ENCODE data around the gene GABRA6.
"Not testable (repeated sequence)": the region's sequence is repeated elsewhere in the genome, so short reads cannot be mapped to it uniquely, and the experiment has no call there.

Gene GABRA6

DNA sequence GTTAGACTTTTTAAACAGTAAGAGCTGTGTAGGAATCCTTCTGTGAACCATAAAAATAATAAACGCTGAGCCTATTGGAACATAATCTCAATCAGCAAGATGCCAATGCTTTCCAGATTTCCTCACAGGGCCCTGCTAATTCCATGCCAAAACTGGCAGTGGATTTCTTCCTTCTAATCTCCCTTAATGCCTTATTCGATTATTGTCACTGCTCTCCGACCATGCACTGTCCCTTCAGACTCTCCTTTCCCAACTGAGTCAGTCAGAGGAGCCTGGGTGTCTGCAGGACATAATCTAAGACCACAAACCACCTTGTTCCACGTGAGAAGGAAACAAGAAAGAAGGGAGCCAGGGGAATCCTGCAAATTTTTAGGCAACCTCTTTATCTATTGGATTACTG, at the start of gene GABRA6:
Gene GABRA6 (plus strand): TSS at position 261 of the 400 bp plus-strand sequence. CDS start 269 bp downstream, outside the sequence.
- DNase-seq = no peak

DNA sequence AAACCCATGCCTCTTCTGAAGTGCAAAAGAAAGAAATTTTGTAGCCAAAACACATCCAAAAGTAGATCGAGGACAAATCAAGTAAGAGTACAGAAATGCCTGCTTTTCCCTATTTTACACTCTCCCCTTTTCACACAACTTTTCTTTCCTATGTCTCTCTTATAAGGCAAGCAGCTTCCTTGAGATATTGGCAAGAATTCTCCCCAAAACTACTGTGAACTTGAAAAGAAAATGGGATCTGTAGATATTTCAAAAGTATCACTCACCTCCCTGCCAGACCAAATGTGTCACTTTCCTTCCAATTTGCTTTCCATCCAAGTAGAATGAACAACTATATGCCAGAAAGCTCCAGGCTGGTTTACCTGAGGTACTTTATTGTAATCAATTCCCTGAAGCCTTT, 47.9 kb upstream of the GABRA6 start:
- DNase-seq = no peak

DNA sequence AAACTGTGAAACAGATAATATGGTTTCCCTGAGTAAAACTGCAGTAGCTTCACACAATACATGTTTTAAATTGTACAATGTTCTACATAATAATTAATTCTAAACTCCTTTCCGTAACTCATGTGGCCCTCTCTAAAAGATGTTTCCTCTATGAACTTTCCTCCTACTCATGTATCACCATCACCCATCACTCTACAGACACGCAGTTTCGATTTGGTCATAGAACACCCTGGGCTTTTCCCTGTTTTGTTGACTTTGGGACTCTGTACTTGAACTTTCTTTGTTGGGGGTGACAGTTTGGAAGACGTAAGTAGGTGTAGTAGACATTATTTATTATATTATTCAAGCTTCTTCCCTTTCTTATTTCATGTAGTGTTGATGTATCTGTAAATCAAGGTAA, 44.1 kb upstream of the GABRA6 start:
- no peak for DNase-seq

DNA sequence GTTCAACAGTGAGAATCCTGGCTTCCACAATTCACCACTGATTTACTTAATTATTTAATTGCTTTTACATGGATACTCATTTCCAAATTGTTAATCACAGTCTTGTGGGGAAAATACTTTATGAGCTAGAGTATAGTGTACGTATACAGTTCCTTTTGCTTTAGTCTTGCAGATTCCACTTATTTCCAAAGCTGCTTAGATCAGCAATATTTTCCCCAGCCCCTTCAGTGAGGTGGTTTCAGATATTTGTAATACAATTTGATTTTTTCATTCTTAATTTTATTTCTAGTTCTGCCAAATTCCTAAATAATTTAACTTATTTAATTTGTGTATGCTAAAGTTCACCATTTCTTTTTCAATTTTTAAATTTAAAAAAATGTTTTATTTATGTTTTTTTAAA, 40.3 kb upstream of the GABRA6 start:
- DNase-seq = no peak

DNA sequence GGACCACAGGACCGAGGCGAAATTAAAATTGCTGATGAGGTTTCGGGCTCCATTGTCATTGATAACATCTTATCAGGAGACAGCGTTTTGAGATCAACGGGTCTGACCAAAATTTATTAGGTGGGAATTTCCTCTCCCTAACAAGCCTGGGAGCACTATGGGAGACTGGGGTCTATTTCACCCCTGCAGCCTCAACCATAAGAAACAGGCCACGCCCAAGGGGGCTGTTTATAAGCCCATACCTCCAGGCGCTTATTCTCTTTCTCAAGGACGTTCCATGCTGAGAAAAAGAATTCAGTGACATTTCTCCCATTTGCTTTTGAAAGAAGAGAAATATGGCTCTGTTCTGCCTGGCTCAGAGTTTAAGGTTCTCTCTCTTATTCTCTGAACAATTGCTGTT, 33.6 kb upstream of the GABRA6 start:
- not testable (repeated sequence) for DNase-seq

DNA sequence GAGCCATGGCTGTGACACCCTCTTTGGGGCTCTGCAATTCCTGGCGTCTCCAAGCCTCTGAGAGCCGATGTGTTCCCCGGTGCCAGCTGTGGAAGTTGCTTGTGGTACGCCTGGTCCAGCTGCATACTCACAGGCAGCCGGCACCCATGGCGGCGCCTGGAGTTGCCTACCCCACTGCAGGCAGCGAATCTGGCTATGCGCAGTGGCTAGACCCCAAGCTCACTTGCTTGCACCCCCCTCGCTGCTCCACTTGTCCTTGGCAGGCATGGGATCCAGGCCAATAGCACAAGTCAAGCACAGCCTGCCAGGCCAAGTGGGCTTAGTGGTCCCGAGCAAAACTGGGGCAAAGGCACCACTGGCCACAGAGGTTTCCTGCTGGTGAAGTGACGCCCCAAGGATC, 24.7 kb upstream of the GABRA6 start:
- no peak for DNase-seq

DNA sequence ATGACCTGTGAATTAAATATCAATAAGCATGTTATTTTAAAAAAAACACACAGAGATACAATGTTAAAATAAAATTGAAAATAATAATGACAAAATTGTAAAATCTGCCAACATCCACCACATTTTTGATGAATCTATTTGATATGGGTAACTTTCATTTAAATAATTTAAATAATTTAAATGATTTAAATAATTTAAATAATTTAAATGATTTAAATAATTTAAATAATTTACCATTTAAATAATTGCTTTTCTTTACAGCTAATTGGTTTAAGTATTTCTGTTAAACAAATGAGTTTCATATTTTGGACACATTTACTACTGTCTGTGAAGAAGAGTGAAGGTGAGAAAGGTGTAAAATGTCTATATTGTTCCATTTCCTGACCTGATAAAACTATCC, 22.1 kb upstream of the GABRA6 start:
- no peak for DNase-seq

DNA sequence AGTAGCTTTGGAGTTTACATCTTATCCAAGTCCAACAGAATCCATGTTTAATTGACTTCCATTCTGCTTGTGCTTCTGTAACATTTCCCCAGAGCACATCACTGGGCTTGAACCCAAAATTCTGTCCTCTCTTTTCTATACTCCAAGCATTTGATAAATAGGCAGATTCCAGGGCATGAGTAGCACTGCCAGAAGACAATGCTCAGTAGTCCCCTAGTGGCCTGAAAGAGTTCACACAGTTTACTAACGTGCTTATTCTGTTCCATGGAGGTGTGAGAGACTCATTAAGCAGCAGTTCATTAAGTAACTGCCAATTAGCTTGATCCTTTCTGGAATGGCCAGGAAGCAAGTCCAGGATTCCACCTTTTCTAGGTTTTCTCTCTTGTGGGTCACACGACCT, 9.4 kb upstream of the GABRA6 start:
- DNase-seq = no peak

DNA sequence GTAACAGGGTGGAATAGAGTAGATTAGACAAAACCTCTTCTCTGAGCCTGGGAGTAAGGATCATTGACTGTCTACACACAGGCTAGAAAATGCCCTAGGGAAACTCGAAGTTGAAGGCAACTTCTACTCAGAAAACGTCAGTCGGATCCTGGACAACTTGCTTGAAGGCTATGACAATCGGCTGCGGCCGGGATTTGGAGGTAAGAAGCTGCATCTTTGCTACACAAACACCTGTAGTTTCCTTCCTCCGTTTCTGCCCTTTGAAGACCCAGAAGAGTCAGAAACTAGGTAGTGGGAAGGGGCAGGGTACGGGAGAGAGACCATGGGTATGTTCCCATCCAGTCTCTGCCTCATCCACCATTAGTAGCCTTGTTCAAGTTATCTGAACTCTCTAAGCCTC, 628 bp downstream of the GABRA6 start:
- no peak for DNase-seq

DNA sequence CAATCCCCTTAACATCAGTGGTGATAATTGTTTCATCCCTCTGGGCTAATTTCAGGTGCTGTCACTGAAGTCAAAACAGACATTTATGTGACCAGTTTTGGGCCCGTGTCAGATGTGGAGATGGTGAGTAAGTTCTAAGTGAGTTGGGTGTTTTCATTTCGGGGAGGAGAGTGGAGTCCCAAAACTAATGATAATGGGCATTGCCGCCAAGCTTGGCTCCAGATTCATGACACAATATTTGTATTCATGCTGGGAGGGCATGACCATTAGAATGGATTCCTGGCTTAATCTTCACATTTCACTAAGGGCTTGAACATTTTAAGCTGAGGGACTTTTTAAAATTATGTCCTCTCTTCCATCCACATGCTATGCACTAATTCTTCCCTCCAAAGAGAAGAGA, 1.4 kb downstream of the GABRA6 start:
- DNase-seq = no peak

DNA sequence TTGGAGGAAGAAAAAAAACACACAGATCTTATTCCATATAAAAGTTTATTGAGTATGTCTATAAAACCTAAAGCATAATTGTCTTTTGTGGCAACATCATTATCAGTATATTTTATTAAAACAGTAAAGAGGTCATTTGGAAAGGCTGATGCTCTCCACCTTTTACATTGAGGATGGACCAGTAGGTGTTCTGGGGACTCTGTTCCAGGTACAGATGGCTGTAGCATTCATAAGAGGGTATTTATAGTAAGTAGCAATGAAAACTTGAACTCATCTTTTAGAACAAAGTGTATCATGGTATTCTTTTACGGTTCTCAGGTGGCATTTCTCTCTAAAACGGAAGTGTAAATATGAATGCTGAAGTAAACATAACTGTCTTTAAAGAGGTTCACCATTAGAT, 1.8 kb downstream of the GABRA6 start:
- DNase-seq = no peak

DNA sequence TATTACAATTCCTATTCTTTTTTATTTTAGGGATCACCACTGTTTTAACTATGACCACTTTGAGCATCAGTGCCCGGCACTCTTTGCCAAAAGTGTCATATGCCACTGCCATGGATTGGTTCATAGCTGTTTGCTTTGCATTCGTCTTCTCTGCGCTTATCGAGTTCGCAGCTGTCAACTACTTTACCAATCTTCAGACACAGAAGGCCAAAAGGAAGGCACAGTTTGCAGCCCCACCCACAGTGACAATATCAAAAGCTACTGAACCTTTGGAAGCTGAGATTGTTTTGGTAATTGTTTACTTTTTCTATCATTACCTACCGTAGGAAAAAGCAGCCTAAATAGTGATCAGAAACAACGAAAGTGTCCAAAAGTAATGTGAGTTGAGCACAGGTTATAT, 6.4 kb downstream of the GABRA6 start:
- no peak for DNase-seq

DNA sequence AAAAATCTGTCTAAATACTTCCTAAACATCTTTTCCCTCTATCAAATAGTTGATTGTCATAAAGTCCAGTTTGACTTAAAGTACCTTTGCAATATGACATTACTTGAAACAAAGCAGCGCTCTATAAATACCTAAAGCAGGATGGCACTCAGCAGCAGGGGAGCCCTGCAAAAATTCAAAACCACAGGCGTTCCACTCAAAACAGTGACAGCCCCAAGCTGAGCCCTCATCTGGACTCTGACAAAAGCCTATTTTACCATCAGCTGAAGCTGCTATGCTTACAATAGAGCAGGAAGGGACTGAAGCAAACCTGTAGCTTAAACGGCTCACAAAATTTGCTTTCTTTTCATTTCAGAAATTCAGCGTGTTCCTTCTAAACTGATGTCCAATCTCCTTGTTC, 11.5 kb downstream of the GABRA6 start:
- no peak for DNase-seq

DNA sequence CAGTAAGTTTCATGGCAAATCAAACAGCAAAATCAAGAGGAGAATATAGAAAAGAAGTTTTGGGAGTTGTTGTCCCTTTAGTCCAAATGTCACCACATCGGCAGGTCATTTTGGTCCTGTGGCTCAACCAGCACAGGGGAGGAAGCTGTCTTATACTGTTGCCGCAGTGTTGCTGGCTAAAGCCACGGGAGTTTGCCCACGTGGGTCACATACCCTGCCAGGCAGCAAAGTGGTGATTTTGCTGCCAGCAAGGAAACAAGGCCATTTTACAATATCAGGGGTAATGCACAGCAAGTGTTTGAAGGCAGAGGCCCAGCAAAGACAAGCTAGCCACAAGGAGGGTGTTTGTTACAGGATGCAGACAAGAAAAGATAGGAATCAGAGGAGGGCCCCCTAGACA, 14.5 kb downstream of the GABRA6 start:
- no peak for DNase-seq

DNA sequence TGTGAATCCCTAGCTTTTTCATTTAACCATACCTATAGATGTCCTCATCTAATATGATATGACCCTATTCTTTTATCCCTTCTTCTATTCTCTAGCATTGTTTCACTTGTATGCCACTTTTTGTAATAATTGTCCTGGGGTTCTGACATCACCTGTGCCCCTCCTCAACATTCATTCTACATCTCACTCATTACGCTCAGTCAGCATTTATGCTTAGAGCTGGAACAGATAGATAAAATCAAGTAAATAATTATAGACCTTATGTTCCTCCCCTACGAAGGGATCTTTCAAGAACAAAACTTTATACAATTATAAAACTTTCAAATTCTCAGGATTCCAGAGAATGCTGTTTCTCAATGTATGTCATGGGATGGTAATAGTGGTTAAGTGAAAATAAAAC, 18.0 kb downstream of the GABRA6 start:
- DNase-seq = no peak

DNA sequence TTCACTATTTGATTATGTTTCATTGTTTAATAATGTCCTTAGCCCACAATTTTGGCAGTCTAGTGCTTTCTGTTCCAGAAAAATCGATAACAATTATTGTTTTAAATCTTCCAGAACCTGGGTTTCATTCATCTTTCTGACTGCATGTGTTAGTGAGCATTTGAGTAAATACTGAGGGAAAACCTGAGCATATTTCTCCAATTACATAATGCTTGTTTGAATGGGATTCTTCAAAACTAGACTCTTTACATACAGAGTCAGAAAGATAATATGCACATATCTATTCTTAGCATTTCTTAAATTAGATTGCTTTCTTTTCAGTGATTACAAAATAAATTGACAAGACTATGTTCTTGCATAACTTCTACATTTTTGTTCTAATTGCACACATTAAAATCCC, 21.9 kb downstream of the GABRA6 start:
- DNase-seq = no peak

DNA sequence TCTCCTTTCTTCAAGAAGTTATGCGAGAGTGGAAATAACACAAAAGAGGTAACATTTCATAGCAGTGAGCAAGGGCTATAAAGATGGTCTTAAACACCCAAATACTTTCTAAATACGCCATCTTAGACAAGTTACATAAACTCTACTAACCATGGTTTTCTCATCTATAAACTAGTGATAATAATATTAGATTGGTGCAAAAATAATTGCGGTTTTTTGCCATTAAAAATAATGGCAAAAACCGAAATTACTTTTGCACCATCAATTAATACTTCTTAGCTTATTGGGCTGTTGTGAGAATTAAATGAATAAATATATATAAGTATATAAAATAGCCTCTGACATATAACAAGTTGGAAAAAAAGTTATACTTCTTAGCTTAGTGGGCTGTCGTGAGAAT, 23.7 kb downstream of the GABRA6 start:
- DNase-seq = no peak

DNA sequence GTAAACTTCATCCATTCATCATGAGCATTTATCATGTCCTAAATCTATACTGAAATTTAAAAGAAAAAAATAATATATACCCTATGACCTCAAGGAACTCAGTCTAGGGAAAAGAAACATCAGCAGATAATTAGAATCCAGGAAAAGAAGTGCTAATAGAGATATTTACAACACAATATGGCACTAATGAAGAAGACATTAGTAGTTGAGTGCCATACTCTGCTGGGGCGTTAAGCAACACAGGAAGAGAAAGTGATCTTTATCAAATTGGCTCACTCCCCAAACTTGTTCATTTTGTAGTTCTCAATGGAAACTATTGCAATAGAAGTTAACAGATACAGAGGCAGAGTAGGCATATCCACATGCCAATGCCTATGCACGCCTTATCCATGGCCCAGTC, 27.5 kb downstream of the GABRA6 start:
- DNase-seq = no peak

DNA sequence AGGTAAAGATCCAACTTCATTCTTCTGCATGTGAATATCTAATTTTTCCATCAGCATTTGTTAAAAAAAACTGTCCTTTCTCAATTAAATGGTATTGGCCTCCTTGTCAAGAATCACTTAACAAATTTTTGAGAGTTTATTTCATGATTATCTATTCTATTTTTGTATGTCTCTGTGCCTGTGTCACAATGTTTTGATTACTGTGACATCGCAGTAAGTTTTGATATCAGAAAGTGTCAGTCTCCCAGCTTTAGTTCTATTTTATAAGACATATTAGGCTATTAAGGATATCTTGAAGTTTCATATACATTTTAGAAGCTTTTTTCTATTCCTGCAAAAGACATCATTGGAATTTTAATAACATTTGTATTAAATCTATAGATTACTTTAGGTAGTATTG, 33.6 kb downstream of the GABRA6 start:
- DNase-seq = no peak

DNA sequence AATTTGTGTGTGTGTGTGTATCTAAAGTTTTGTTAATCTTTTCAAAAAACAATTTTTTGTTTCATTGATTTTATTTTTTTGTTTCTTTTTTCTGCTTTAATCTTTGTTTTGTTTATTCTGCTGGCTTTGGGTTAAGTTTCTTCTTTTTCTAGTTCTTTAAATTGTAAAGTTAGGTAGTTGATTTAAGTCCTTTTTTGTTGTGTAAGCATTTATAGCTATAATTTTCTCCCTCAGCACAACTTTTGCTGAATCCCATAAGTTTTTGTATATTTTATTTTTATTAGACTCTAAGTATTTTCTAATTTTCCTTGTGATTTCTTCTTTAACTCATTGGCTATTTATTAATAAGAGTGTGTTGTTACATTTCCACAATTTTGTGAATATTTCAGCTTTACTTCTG, 34.9 kb downstream of the GABRA6 start:
- DNase-seq = no peak

DNA sequence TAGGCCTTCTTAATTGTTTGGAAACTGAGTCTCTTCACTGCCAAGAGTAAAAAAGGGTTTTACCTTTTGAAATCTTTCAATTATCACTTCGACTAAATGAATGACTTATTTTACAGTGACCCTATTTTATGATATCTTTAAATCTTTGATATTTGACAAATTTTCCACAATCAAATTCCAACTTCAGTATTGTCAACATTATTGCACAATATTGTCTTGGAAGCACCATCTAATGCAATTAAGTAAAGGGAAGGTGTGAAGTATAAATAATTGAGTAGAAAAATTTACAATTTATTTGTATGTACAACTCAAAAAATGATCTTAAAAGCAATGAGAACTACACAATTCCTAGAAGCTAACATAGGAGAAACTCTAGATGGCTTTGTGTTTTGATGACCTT, 49.2 kb downstream of the GABRA6 start:
- no peak for DNase-seq

DNA sequence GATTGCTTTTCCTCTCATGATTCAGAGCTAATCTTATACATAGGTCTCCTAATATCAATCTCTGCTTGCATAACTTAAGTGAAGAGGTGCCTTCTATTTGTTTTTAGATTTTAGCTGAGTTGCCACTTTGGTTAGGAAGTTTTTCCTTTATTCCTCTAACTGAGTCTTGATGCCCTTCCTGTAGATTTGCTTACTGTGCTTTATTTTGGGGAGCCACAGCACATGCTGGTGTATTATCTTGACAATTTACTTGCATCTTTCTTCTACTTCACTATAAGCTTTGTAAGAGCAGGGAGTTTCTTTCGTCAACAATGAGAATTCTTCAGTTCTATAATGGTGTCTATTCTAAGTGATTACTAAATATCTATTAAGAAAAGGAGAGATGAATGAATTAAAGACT, 54.9 kb downstream of the GABRA6 start:
- DNase-seq = no peak

DNA sequence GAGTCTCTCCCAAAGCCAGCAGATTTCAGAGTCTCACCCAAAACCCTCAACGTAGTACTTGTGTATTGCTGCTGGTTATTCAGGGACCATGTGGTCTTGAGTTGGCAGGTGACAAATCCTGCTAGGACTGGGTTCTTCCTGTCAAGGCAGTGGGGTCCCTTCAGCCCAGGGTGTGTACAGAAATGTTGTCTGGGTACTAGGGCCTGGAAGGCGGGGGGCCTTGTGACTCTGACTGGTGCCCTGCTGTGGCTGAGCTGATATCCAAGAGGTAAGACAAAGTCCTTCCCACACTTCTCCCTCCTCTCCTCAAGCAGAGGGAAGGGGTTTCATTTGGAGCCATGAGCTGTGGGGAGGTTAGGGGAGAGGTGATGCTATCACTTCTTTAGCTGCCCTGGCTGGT, 58.8 kb downstream of the GABRA6 start:
- no peak for DNase-seq

DNA sequence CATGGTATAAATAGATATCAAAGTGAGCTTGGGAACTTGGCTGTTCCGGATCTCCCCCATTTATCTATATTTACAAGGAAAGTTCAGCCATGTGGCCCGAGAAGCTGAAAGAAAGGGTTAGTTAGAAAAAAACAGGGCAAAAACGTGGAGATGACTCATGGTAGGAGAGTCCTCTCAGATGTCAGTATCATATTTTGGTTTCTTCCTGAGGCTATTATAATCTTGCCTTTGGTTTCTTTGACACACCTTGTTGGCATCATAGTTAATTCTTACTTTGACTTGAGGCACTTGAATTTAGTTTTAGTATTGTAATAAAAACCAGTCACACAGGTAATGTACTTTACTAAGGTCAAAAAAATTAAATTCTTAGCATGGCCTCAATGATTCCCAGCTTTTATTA, 59.9 kb downstream of the GABRA6 start:
- DNase-seq = no peak

DNA sequence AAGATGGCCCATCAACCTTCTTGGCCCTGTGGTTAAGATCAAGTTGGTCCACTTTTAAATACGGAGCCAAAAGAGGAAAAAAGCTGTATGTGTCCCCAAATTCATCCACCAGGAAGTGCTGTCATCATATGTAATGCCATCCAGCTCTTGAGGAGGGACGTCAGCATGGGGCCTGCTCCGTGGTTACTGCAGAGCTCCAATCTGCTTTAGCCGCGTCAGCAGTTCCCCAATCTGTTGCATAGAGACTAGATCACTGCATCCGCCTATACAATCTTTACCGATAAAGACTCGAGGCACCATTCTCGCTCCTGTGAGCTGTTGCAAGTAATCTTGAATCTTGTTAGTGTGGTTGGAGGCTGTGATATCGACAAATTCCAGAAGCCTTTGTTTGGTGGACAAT, 65.7 kb downstream of the GABRA6 start:
- DNase-seq = no peak
